Ishikawa (cell line): ENCODE data around the gene PXDN.

ENCODE experiments used
- CEBPB ChIP-seq: IDR thresholded peaks from 2 replicates; pipeline ENCODE4 v1.6.1; 2012
- CREB1 ChIP-seq: IDR thresholded peaks from 2 replicates; pipeline ENCODE4 v1.6.1; 2012; ENCODE audit warnings: low read depth
- EGR1 ChIP-seq: IDR thresholded peaks from 2 replicates; pipeline ENCODE4 v1.6.1; 2012
- EP300 ChIP-seq: IDR thresholded peaks from 2 replicates; pipeline ENCODE4 v1.6.1; 2012; ENCODE audit warnings: borderline replicate concordance
- FOXM1 ChIP-seq: IDR thresholded peaks from 2 replicates; pipeline ENCODE4 v1.6.1; 2012; ENCODE audit warnings: low read depth, borderline replicate concordance
- MAX ChIP-seq: IDR thresholded peaks from 2 replicates; pipeline ENCODE4 v1.6.1; 2012
- NFIC ChIP-seq: IDR thresholded peaks from 2 replicates; pipeline ENCODE4 v1.6.1; 2012
- RAD21 ChIP-seq: IDR thresholded peaks from 2 replicates; pipeline ENCODE4 v1.6.1; 2012; ENCODE audit warnings: low read depth
- REST ChIP-seq: IDR thresholded peaks from 2 replicates; pipeline ENCODE4 v1.6.1; 2012; ENCODE audit warnings: low read depth, mild to moderate bottlenecking
- TAF1 ChIP-seq: IDR thresholded peaks from 2 replicates; pipeline ENCODE4 v1.6.1; 2012; ENCODE audit warnings: low read depth, mild to moderate bottlenecking
- TCF12 ChIP-seq: IDR thresholded peaks from 2 replicates; pipeline ENCODE4 v1.6.1; 2012; ENCODE audit warnings: low read depth
- TEAD4 ChIP-seq: IDR thresholded peaks from 2 replicates; pipeline ENCODE4 v1.6.1; 2012
- USF1 ChIP-seq: IDR thresholded peaks from 2 replicates; pipeline ENCODE4 v1.6.1; 2012
- YY1 ChIP-seq: IDR thresholded peaks from 2 replicates; pipeline ENCODE4 v1.6.1; 2012; ENCODE audit warnings: low read depth
- ZBTB7A ChIP-seq: IDR thresholded peaks from 2 replicates; pipeline ENCODE4 v1.6.1; 2012; ENCODE audit warnings: low read depth

Gene PXDN

GRCh38 chr2:1714291-1715064 is 29.8 kb downstream of the PXDN start:
- TF ChIP-seq FOXM1 (no peak), TCF12 (no peak), USF1 (no peak), YY1 (no peak), MAX (no peak), TAF1 (no peak), REST (no peak), EGR1 (no peak)

- TF ChIP-seq REST (no peak), RAD21 (no peak), NFIC (no peak), TEAD4 (no peak), YY1 (no peak), MAX (no peak), USF1 (no peak), CEBPB (no peak), TCF12 (no peak), ZBTB7A (no peak)
These were observed 30.5 kb downstream of the PXDN start for GRCh38 chr2:1713839-1714236.

- TF ChIP-seq CREB1 (no peak), RAD21 (no peak), USF1 (no peak), NFIC (no peak), ZBTB7A (no peak)
These were observed 31.0 kb downstream of the PXDN start for GRCh38 chr2:1713142-1713838.

- TF ChIP-seq USF1 (no peak), TAF1 (no peak), TEAD4 (no peak), ZBTB7A (no peak), CREB1 (no peak)
These were observed 34.3 kb downstream of the PXDN start for GRCh38 chr2:1709946-1710560.

GRCh38 chr2:1709335-1709605 is 35.0 kb downstream of the PXDN start:
- TF ChIP-seq CREB1 (no peak), TEAD4 (no peak), FOXM1 (no peak), RAD21 (no peak), EGR1 (no peak), MAX (no peak), REST (no peak), YY1 (no peak), EP300 (no peak), ZBTB7A (no peak), CEBPB (no peak), TAF1 (no peak)
